Right kidney (tissue), 1 donor: Measurements from ENCODE around the gene TMEM181.
"Not testable (repeated sequence)": the region's sequence is repeated elsewhere in the genome, so short reads cannot be mapped to it uniquely, and the experiment has no call there.

Experiments used
- DNase-seq: peaks from one replicate; pipeline ENCODE4 v3.0.0-alpha.2; 2016

Gene TMEM181

GRCh38 chr6:158662954-158663624 is 103.2 kb downstream of the TMEM181 start:
- peak; percentile 54 for DNase-seq

- DNase-seq, result peak; percentile 48
Measured at GRCh38 chr6:158663625-158664165, 103.8 kb downstream of the TMEM181 start.

GRCh38 chr6:158665332-158665731 is 105.4 kb downstream of the TMEM181 start:
- no peak for DNase-seq

GRCh38 chr6:158666628-158667359 is 106.9 kb downstream of the TMEM181 start:
- DNase-seq, result no peak

GRCh38 chr6:158667360-158667981 is 107.6 kb downstream of the TMEM181 start:
- no peak for DNase-seq

GRCh38 chr6:158668707-158669103 is 108.8 kb downstream of the TMEM181 start:
- no peak for DNase-seq

- no peak for DNase-seq
Measured at GRCh38 chr6:158669145-158670035, 109.5 kb downstream of the TMEM181 start.

GRCh38 chr6:158672119-158672518 is 112.2 kb downstream of the TMEM181 start:
- not testable (repeated sequence) for DNase-seq

- DNase-seq, result no peak
Measured at GRCh38 chr6:158672726-158673125, 112.8 kb downstream of the TMEM181 start.

- DNase-seq, result no peak
Measured at GRCh38 chr6:158674342-158675131, 114.6 kb downstream of the TMEM181 start.

- not testable (repeated sequence) for DNase-seq
Measured at GRCh38 chr6:158677094-158677493, 117.2 kb downstream of the TMEM181 start.

GRCh38 chr6:158677906-158678578 is 118.2 kb downstream of the TMEM181 start:
- DNase-seq, result no peak

GRCh38 chr6:158680015-158680414 is 120.1 kb downstream of the TMEM181 start:
- DNase-seq, result no peak

GRCh38 chr6:158680481-158680880 is 120.6 kb downstream of the TMEM181 start:
- no peak for DNase-seq

- no peak for DNase-seq
Measured at GRCh38 chr6:158684311-158684710, 124.4 kb downstream of the TMEM181 start.

GRCh38 chr6:158684745-158685324 is 124.9 kb downstream of the TMEM181 start:
- no peak for DNase-seq
